BLaER1 treated with 17β-estradiol and CSF1 and Interleukin-3, amounts not matched to agents 10 nM and 100 nM (cell line): ENCODE results near the gene TBX19.
A peak's percentile ranks its signal among the peaks of the same experiment; 100 is the strongest.

ENCODE experiments used
- H3K27ac ChIP-seq, 11 experiments: shearing (Covaris generic); formaldehyde crosslinking; 2 replicates each; pipeline ENCODE4 v1.8.1; 2022
- H3K27me3 ChIP-seq, 11 experiments: shearing (Covaris generic); formaldehyde crosslinking; 2 replicates each; pipeline ENCODE4 v1.8.1; 2022
- H3K36me3 ChIP-seq, 11 experiments: shearing (Covaris generic); formaldehyde crosslinking; 2 replicates each; pipeline ENCODE4 v1.8.1; 2022
- H3K4me1 ChIP-seq, 10 experiments: shearing (Covaris generic); formaldehyde crosslinking; 2 replicates each; pipeline ENCODE4 v1.8.1; 2022
- H3K4me2 ChIP-seq, 11 experiments: shearing (Covaris generic); formaldehyde crosslinking; 2 replicates each; pipeline ENCODE4 v1.8.1; 2022
- H3K4me3 ChIP-seq, 10 experiments: shearing (Covaris generic); formaldehyde crosslinking; 2 replicates each; pipeline ENCODE4 v1.8.1; 2022
- H3K9ac ChIP-seq, 11 experiments: shearing (Covaris generic); formaldehyde crosslinking; 2 replicates each; pipeline ENCODE4 v1.8.1; 2022
- H3K9me3 ChIP-seq, 11 experiments: shearing (Covaris generic); formaldehyde crosslinking; replicated peaks in 1 of 11; 2 replicates each; pipeline ENCODE4 v1.8.1; 2022
- H4K20me1 ChIP-seq, 11 experiments: shearing (Covaris generic); formaldehyde crosslinking; 2 replicates each; pipeline ENCODE4 v1.8.1; 2022
- Cebpa-rat ChIP-seq, 11 experiments: shearing (Covaris generic); IDR thresholded peaks; 2 replicates each; pipeline ENCODE4 v1.8.1; 2022

TBX19 gene

GRCh38 chr1:168265596-168265995 lies 15.1 kb upstream of the TBX19 start:
- no peaks in the 10 kb centered on the region for H3K27me3 ChIP-seq
- H3K4me2 ChIP-seq, result no peak overlapping the region
- no peaks in the 10 kb centered on the region for H3K4me1 ChIP-seq
- peaks cover 38 to 76% (median 59%) of the 10 kb centered on the region in 11 experiments for H3K9me3 ChIP-seq
- peaks cover 34 to 99% (median 69%) of the 10 kb centered on the region in 11 experiments for H3K36me3 ChIP-seq
- peaks cover 0 to 15% (median 5%) of the 10 kb centered on the region in 11 experiments; a peak in 7 of 22 replicates for H4K20me1 ChIP-seq
- TF ChIP-seq Cebpa-rat (IDR thresholded peaks at IDR 0.05), result no peak
- H3K4me3 ChIP-seq, result no peak overlapping the region
- H3K27ac ChIP-seq, result no peak overlapping the region
- no peak overlapping the region for H3K9ac ChIP-seq

- H3K4me1 ChIP-seq, result no peaks in the 10 kb centered on the region
- H3K4me3 ChIP-seq, result no peak overlapping the region
- no peak overlapping the region for H3K27ac ChIP-seq
- peaks cover 38 to 76% (median 59%) of the 10 kb centered on the region in 11 experiments for H3K9me3 ChIP-seq
- no peak overlapping the region for H3K9ac ChIP-seq
- no peak for TF ChIP-seq Cebpa-rat (IDR thresholded peaks at IDR 0.05)
- H3K27me3 ChIP-seq, result no peaks in the 10 kb centered on the region
- no peak overlapping the region for H3K4me2 ChIP-seq
- peaks cover 0 to 5% (median 0%) of the 10 kb centered on the region in 11 experiments; a peak in 3 of 22 replicates for H4K20me1 ChIP-seq
- peaks cover 31 to 88% (median 63%) of the 10 kb centered on the region in 11 experiments for H3K36me3 ChIP-seq
Observed at GRCh38 chr1:168266644-168267186, 14.0 kb upstream of the TBX19 start.

- H3K4me2 ChIP-seq, result no peak overlapping the region
- no peaks in the 10 kb centered on the region for H4K20me1 ChIP-seq
- H3K4me3 ChIP-seq, result no peak overlapping the region
- H3K36me3 ChIP-seq, result peaks cover under 1 to 51% (median 22%) of the 10 kb centered on the region in 11 experiments; a peak in 15 of 22 replicates
- H3K27ac ChIP-seq, result no peak overlapping the region
- peaks cover 6 to 15% (median 12%) of the 10 kb centered on the region in 10 experiments; a peak in 19 of 20 replicates for H3K4me1 ChIP-seq
- H3K27me3 ChIP-seq, result no peaks in the 10 kb centered on the region
- no peak overlapping the region for H3K9ac ChIP-seq
- TF ChIP-seq Cebpa-rat (IDR thresholded peaks at IDR 0.05), result no peak
- H3K9me3 ChIP-seq, result peaks cover 24 to 60% (median 48%) of the 10 kb centered on the region in 11 experiments
Observed at GRCh38 chr1:168271636-168272035, 9.0 kb upstream of the TBX19 start.

GRCh38 chr1:168273575-168273974 lies 7.1 kb upstream of the TBX19 start:
- H3K4me1 ChIP-seq, result peaks cover 6 to 15% (median 12%) of the 10 kb centered on the region in 10 experiments; a peak in 19 of 20 replicates
- no peak overlapping the region for H3K4me3 ChIP-seq
- peak overlapping the region; percentile 0 to 47 (median 26); a peak in 16 of 22 replicates for H3K4me2 ChIP-seq
- peaks cover 3 to 47% (median 9%) of the 10 kb centered on the region in 11 experiments; a peak in 12 of 22 replicates for H3K36me3 ChIP-seq
- no peak for TF ChIP-seq Cebpa-rat (IDR thresholded peaks at IDR 0.05)
- H3K9me3 ChIP-seq, result peaks cover 23 to 56% (median 42%) of the 10 kb centered on the region in 11 experiments
- H3K27me3 ChIP-seq, result no peaks in the 10 kb centered on the region
- H3K27ac ChIP-seq, result no peak overlapping the region
- H3K9ac ChIP-seq, result no peak overlapping the region
- peaks cover 0 to 5% (median 0%) of the 10 kb centered on the region in 11 experiments; a peak in 1 of 22 replicates for H4K20me1 ChIP-seq

- H3K9ac ChIP-seq, result no peak overlapping the region
- H3K9me3 ChIP-seq, result peaks cover 13 to 36% (median 28%) of the 10 kb centered on the region in 11 experiments; a peak in 21 of 22 replicates
- peaks cover 0 to 11% (median 0%) of the 10 kb centered on the region in 11 experiments; a peak in 1 of 22 replicates for H4K20me1 ChIP-seq
- H3K4me3 ChIP-seq, result no peak overlapping the region
- H3K4me1 ChIP-seq, result peaks cover 0 to 2% (median 0%) of the 10 kb centered on the region in 10 experiments; a peak in 1 of 20 replicates
- no peak for TF ChIP-seq Cebpa-rat (IDR thresholded peaks at IDR 0.05)
- peaks cover 0 to 47% (median 0%) of the 10 kb centered on the region in 11 experiments; a peak in 6 of 22 replicates for H3K36me3 ChIP-seq
- H3K27me3 ChIP-seq, result no peaks in the 10 kb centered on the region
- no peak overlapping the region for H3K27ac ChIP-seq
- no peak overlapping the region for H3K4me2 ChIP-seq
Observed at GRCh38 chr1:168279253-168279652, 1.4 kb upstream of the TBX19 start.

GRCh38 chr1:168281603-168282325 lies 1.1 kb downstream of the TBX19 start:
- Histone ChIP-seq H3K4me3 (no peak overlapping the region), H3K27ac (no peak overlapping the region), H3K4me2 (no peak overlapping the region), H3K27me3 (no peaks in the 10 kb centered on the region), H3K4me1 (peaks cover 0 to 7% (median under 1%) of the 10 kb centered on the region in 10 experiments; a peak in 9 of 20 replicates), H3K9me3 (peaks cover 5 to 14% (median 6%) of the 10 kb centered on the region in 11 experiments; a peak in 20 of 22 replicates), H4K20me1 (peaks cover 0 to 11% (median 0%) of the 10 kb centered on the region in 11 experiments; a peak in 1 of 22 replicates), H3K9ac (no peak overlapping the region), H3K36me3 (peaks cover 0 to 34% (median 0%) of the 10 kb centered on the region in 11 experiments; a peak in 6 of 22 replicates)
- no peak for TF ChIP-seq Cebpa-rat (IDR thresholded peaks at IDR 0.05)

- H3K4me2 ChIP-seq, result no peak overlapping the region
- no peak overlapping the region for H3K27ac ChIP-seq
- 0 out of 22 replicates have a peak, but pooled peaks cover 0 to under 1% (median 0%) of the 10 kb centered on the region in 11 experiments for H4K20me1 ChIP-seq
- no peak overlapping the region for H3K9ac ChIP-seq
- peaks cover 0 to 13% (median 2%) of the 10 kb centered on the region in 10 experiments; a peak in 9 of 20 replicates for H3K4me1 ChIP-seq
- no peak for TF ChIP-seq Cebpa-rat (IDR thresholded peaks at IDR 0.05)
- no peaks in the 10 kb centered on the region for H3K27me3 ChIP-seq
- no peaks in the 10 kb centered on the region for H3K9me3 ChIP-seq
- no peak overlapping the region for H3K4me3 ChIP-seq
- H3K36me3 ChIP-seq, result peaks cover 0 to 14% (median 0%) of the 10 kb centered on the region in 11 experiments; a peak in 5 of 22 replicates
Observed at GRCh38 chr1:168285521-168285790, 4.8 kb downstream of the TBX19 start.

DNA sequence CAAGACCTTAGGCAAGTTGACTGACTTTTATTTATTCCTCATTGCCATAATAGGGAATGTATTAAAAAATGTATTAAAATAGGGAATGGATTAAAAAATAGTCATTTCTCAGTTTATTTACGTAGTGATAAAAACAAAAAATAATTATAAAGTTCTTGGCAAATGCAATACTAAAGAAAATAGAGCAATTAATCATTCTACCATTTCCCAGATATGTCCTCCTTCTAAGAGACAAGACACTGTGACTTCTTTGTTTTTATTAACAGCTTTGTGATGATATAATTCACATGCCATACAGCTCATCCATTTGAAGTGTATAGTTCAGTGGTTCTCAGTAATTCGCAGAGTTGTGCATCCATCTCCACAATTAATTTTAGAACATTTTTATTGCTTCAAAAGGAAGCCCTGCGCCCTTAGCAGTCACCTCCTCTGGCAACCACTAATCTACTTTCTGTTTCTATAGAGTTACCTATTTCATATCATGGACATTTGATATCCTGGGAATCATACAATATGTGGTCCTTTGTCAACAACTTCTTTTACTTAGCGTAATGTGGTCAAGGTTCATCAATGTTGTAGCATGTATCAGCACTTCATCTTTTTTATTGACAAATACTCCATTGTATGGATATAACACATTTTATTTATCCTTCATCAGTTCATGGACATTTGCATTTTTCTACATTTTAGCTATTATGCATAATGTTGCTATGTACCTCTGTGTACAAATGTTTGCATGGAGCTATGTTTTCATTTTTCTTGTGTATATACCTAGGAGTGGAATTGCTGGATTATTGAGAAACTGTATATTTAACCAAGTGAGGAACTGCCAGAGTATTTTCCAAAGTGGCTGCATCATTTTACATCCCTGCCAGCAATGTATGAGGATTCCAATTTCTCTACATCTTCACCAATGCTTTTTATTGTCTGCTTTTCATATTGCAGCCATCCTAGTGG lies 5.6 kb downstream of the TBX19 start:
- H3K27ac ChIP-seq, result no peak overlapping the region
- H3K4me2 ChIP-seq, result peak overlapping the region in 4 of 11 experiments; percentile 21 to 51 (median 33); a peak in 8 of 22 replicates

More for the DNA sequence above, 5.6 kb downstream of the TBX19 start:
- Histone ChIP-seq H3K36me3 (peaks cover 0 to 10% (median 0%) of the 10 kb centered on the region in 11 experiments; a peak in 4 of 22 replicates), H3K9ac (no peak overlapping the region), H3K27me3 (no peaks in the 10 kb centered on the region), H4K20me1 (no peaks in the 10 kb centered on the region), H3K4me1 (peaks cover 0 to 13% (median 2%) of the 10 kb centered on the region in 10 experiments; a peak in 9 of 20 replicates), H3K4me3 (no peak overlapping the region), H3K9me3 (no peaks in the 10 kb centered on the region)
- no peak for TF ChIP-seq Cebpa-rat (IDR thresholded peaks at IDR 0.05)
